ENCODE data around the gene PLK3. TPM values are rescaled to one million over a fixed set of nuclear protein-coding genes. Genes with fewer than 3 reads are reported as not detected.
"Not testable (repeated sequence)": the region's sequence is repeated elsewhere in the genome, so short reads cannot be mapped to it uniquely, and the experiment has no call there.

The PLK3 gene
- total and polyA plus RNA-seq, 2 of the 4 experiments (the other 2 are of a cell fraction) = 15.8 to 51.6 TPM

GRCh38 chr1:44815926-44816325 lies 15.7 kb downstream of the PLK3 start:
- H3K14ac ChIP-seq (replicated peaks; ENCODE audit: low read depth, low read length); H3K56ac ChIP-seq (ENCODE audit: extremely low read depth, insufficient read depth, low read length); H3K36me3 ChIP-seq (ENCODE audit: control insufficient read depth, insufficient read depth, low read length); H3K9me3 ChIP-seq (ENCODE audit: control insufficient read depth, insufficient read depth, low read length); H3K27me3 ChIP-seq (ENCODE audit: control insufficient read depth, insufficient read depth, low read length); dilution Hi-C loops (cut with HindIII; ENCODE audit: low sequenced_read_pairs, unreplicated experiment); POLR2A ChIA-PET (ENCODE audit: unreplicated experiment); H2BK5ac ChIP-seq (ENCODE audit: low read depth, low read length, poor library complexity, severe bottlenecking); BruUV-seq (replicated peaks); H3K4me2 ChIP-seq (ENCODE audit: low read depth, low read length); ATAC-seq (ENCODE audit: low read depth); H4K20me1 ChIP-seq (ENCODE audit: insufficient read depth, low read length); H2BK15ac ChIP-seq (ENCODE audit: low read depth, low read length); H3K9ac ChIP-seq (ENCODE audit: low read depth, low read length); H4K5ac ChIP-seq (ENCODE audit: low read depth, low read length); H2AK5ac ChIP-seq (ENCODE audit: low read depth, low read length); H3K18ac ChIP-seq (ENCODE audit: low read depth, low read length); H2BK20ac ChIP-seq (ENCODE audit: low read depth, low read length); H4K8ac ChIP-seq (ENCODE audit: low read depth in 2 of 2, low read length in 2 of 2); H3K27ac ChIP-seq (ENCODE audit: insufficient read depth, low read length); in situ Hi-C loops (cut with MboI; ENCODE audit: low sequenced_read_pairs); intact Hi-C loops (cut with micrococcal nuclease); H2AFZ ChIP-seq (replicated peaks; ENCODE audit: low read length, poor library complexity); H3K4me3 ChIP-seq (ENCODE audit: insufficient read depth, low read depth, low read length); H2BK120ac ChIP-seq (ENCODE audit: low read depth, low read length); H2AK9ac ChIP-seq (replicated peaks; ENCODE audit: low read depth, low read length, poor library complexity); DNase-seq; H4K91ac ChIP-seq (ENCODE audit: insufficient read depth, low read depth, low read length); H3K23ac ChIP-seq (ENCODE audit: low read depth, low read length): not testable (repeated sequence)
- H3K4me1 ChIP-seq (ENCODE audit: control insufficient read depth, insufficient read depth, low read length) = peaks cover 22% of the 10 kb centered on the region
- CTCF ChIA-PET = interaction anchor here (1.2 kb wide), 1 partner anchor 23 kb away, joined by 3 read pairs; no protein-coding TSS in a partner anchor
- H3K4ac ChIP-seq (ENCODE audit: low read depth, low read length) = peak overlapping the region; percentile 43; the same call in 1 of the 2 replicates
- no CpG with 5 or more reads among the region's 9 CpGs for WGBS, 2 experiments (ENCODE audit: extremely low coverage in 2 of 2, insufficient read length in 1 of 2)
- H3K79me1 ChIP-seq (ENCODE audit: low read depth in 1 of 2, low read length in 2 of 2) = peaks cover 2 to 27% of the 10 kb centered on the region in 2 experiments; a peak in 2 of 4 replicates
- H3K9me1 ChIP-seq (ENCODE audit: insufficient read depth, low read length) = peaks cover 11% of the 10 kb centered on the region
